ENCODE measurements around the gene RPL29. TPM values are rescaled to one million over a fixed set of nuclear protein-coding genes. Genes with fewer than 3 reads are reported as not detected.
A peak's percentile ranks its signal among the peaks of the same experiment; 100 is the strongest.

The RPL29 gene
- total and polyA plus RNA-seq, 2 donors from 2014 or later, result 785 to 1,416 TPM

DNA sequence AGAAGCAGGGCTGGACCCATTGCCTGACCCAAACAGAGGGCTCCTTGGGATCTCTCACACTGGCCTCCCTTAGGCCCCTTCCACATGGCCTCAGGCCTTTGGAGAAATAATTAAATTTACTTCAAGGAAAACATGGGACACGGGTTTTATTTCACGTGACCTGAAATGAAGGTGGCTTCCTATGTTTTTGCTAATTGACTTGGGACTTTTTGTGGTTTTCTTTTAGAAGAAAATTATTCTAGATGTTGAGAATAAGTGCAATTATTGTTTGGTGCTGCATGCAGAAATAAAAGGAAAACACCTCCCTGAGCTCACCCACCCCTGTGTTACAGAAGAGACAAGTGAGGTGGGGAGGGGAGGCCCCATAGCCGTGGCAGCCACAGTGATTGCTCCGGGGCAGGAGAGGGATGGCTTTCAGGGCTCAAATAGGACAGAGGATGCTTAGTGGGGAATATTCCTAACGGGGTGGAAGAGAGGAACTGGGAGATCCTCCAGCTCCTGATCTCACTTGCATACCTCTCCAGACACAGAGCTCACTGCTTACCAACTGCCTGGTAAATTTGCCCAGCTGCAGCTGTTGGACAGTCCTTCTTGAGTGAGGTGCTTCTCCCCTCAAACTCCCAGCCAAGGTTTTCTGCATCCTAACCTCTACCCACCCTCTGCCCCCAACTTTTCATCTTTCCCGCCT is 29.2 kb upstream of the RPL29 start:
- DNase-seq (no peak), FAIRE-seq (no peak)
- Histone ChIP-seq H3K9me3 (ENCODE audit: control insufficient read depth in 2 of 3, insufficient read depth in 1 of 3, low read length in 3 of 3) (no peaks in the 10 kb centered on the region), H3K9ac (ENCODE audit: low read length in 3 of 3) (no peak overlapping the region), H3K27me3 (ENCODE audit: control insufficient read depth, insufficient read depth, low read length) (no peaks in the 10 kb centered on the region), H3K36me3 (ENCODE audit: control insufficient read depth in 2 of 3, insufficient read depth in 3 of 3, low read length in 3 of 3) (no peaks in the 10 kb centered on the region), H3K27ac (ENCODE audit: low read depth in 2 of 2, low read length in 2 of 2) (peak overlapping the region in 1 of 2 donors; percentile 36), H3K4me1 (ENCODE audit: control insufficient read depth in 2 of 3, insufficient read depth in 2 of 3, low read depth in 1 of 3, low read length in 3 of 3) (peaks cover 0 to 31% (median 13%) of the 10 kb centered on the region in 3 donors), H3K4me3 (ENCODE audit: low read length in 3 of 3) (no peak overlapping the region)
- TF ChIP-seq, protein P1, sequence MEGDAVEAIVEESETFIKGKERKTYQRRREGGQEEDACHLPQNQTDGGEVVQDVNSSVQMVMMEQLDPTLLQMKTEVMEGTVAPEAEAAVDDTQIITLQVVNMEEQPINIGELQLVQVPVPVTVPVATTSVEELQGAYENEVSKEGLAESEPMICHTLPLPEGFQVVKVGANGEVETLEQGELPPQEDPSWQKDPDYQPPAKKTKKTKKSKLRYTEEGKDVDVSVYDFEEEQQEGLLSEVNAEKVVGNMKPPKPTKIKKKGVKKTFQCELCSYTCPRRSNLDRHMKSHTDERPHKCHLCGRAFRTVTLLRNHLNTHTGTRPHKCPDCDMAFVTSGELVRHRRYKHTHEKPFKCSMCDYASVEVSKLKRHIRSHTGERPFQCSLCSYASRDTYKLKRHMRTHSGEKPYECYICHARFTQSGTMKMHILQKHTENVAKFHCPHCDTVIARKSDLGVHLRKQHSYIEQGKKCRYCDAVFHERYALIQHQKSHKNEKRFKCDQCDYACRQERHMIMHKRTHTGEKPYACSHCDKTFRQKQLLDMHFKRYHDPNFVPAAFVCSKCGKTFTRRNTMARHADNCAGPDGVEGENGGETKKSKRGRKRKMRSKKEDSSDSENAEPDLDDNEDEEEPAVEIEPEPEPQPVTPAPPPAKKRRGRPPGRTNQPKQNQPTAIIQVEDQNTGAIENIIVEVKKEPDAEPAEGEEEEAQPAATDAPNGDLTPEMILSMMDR (IDR thresholded peaks at IDR 0.05; ENCODE audit: borderline replicate concordance, extremely low read depth, insufficient read depth), result no peak
- intact Hi-C loops (cut with DNase I), result no loop called here

DNA sequence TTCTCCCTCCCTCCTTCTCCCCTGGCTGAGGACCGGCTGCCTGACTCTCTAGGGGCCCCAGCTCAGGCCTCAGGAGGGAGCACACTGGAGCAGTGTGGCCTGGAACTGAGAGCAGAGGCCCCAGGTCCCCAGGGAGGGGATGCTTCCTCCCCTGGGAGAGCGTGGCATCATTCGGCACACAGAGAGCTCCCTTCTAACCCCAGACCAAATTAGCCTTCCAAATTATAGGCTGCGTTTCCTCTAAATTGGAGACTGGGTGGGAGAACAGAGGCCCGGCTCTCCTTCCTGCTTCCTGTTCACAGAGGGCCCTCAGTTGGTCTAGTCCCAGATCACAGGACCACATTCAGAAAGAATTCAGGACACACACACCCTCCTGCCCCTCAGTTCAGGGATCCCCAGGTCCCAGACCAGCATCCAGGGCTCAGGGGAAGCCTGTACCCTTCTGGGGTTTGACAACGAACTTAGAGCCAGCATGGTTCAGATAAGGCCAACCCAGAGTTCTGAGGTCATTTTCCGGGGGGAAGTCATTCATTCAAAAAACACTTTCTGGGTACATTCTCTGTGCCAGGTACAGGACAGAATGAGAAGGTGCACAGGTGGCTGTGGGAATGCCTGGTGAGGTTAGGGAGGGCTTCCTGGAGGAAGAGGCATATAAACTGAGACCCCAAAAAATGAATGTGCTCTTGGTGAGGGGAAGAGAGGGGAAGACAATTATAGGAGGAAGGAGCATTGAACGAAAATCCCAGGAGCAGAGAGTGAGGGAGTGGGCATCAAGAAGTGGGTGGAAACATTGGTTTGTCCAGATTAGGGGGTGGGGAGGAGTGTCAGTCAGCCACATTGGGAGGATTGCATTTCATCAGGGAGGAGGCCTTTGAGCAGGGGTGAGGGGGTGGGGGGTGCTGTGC is 28.4 kb upstream of the RPL29 start:
- peak overlapping the region; percentile 6 to 18 for H3K27ac ChIP-seq (ENCODE audit: low read depth in 2 of 2, low read length in 2 of 2)
- H3K36me3 ChIP-seq (ENCODE audit: control insufficient read depth in 2 of 3, insufficient read depth in 3 of 3, low read length in 3 of 3), result no peaks in the 10 kb centered on the region
- FAIRE-seq (no peak), DNase-seq (no peak)
- no peak overlapping the region for H3K4me3 ChIP-seq (ENCODE audit: low read length in 3 of 3)
- peak overlapping the region in 1 of 3 donors; percentile 46 for H3K9ac ChIP-seq (ENCODE audit: low read length in 3 of 3)
- H3K4me1 ChIP-seq (ENCODE audit: control insufficient read depth in 2 of 3, insufficient read depth in 2 of 3, low read depth in 1 of 3, low read length in 3 of 3), result peaks cover 0 to 34% (median 13%) of the 10 kb centered on the region in 3 donors
- TF ChIP-seq, protein P1 (IDR thresholded peaks at IDR 0.05; ENCODE audit: borderline replicate concordance, extremely low read depth, insufficient read depth), result no peak
- H3K9me3 ChIP-seq (ENCODE audit: control insufficient read depth in 2 of 3, insufficient read depth in 1 of 3, low read length in 3 of 3), result no peaks in the 10 kb centered on the region
- intact Hi-C loops (cut with DNase I), result no loop called here
- no peaks in the 10 kb centered on the region for H3K27me3 ChIP-seq (ENCODE audit: control insufficient read depth, insufficient read depth, low read length)

DNA sequence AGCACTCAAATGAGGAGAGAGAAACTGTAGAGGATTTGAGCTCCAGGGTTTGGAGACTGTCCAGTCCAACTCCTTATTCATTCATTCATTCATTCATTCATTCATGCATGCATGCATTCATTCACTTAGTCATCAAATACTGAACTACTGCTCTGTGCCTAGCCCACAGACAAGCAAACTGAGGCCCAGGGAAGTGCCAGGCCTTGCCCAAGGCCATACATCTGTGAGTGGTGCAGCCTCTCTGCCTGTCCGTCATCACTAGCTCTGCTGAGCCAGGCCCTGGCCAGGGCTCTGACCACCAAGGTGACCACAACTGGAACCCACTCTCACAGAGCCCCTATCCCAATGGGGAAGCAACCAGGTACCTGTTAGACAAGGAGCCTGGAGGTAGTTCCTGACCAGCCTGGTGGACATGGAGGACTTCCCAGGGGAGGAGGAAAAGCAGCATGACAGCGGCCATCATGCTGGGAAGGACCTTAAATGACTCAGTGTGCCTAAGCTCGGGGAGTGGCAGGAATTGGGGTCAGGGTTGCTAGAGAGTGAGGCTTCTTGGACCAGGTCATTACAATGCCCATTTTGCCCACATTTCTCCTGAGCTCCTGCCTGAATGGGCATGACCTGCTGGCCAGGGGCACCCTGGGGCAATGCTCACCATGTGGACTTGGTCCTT is 27.5 kb upstream of the RPL29 start:
- no peaks in the 10 kb centered on the region for H3K27me3 ChIP-seq (ENCODE audit: control insufficient read depth, insufficient read depth, low read length)
- FAIRE-seq, result no peak
- peak overlapping the region in 1 of 3 donors; percentile 19 for H3K9ac ChIP-seq (ENCODE audit: low read length in 3 of 3)
- no peaks in the 10 kb centered on the region for H3K9me3 ChIP-seq (ENCODE audit: control insufficient read depth in 2 of 3, insufficient read depth in 1 of 3, low read length in 3 of 3)
- peak overlapping the region in 1 of 3 donors; percentile 13 for H3K4me3 ChIP-seq (ENCODE audit: low read length in 3 of 3)
- H3K27ac ChIP-seq (ENCODE audit: low read depth in 2 of 2, low read length in 2 of 2), result peak overlapping the region; percentile 18 to 51
- TF ChIP-seq, protein P1 (IDR thresholded peaks at IDR 0.05; ENCODE audit: borderline replicate concordance, extremely low read depth, insufficient read depth), result no peak
- intact Hi-C loops (cut with DNase I), result no loop called here
- H3K4me1 ChIP-seq (ENCODE audit: control insufficient read depth in 2 of 3, insufficient read depth in 2 of 3, low read depth in 1 of 3, low read length in 3 of 3), result peaks cover 0 to 37% (median 13%) of the 10 kb centered on the region in 3 donors
- H3K36me3 ChIP-seq (ENCODE audit: control insufficient read depth in 2 of 3, insufficient read depth in 3 of 3, low read length in 3 of 3), result no peaks in the 10 kb centered on the region
- no peak for DNase-seq
